Mesendoderm (in vitro differentiated cells): ENCODE results near the gene EHD3.
A peak's percentile ranks its signal among the peaks of the same experiment; 100 is the strongest.
"Not testable (repeated sequence)": the region's sequence is repeated elsewhere in the genome, so short reads cannot be mapped to it uniquely, and the experiment has no call there.

Experiments used
- DNase-seq: peaks from one replicate; pipeline ENCODE4 v3.0.0; 2013
- H2AK5ac ChIP-seq: 2 replicates; pipeline ENCODE4 v1.6.1; 2013; ENCODE audit warnings: low read length, inconsistent platforms
- H2BK120ac ChIP-seq: 2 replicates; pipeline ENCODE4 v1.6.1; 2013; ENCODE audit warnings: low read depth, mild to moderate bottlenecking, low read length, moderate library complexity, mixed read lengths
- H2BK15ac ChIP-seq: replicated peaks from 2 replicates; pipeline ENCODE4 v1.6.1; 2013; ENCODE audit warnings: low read depth, mild to moderate bottlenecking, moderate library complexity
- H2BK5ac ChIP-seq: 2 replicates; pipeline ENCODE4 v1.6.1; 2013; ENCODE audit warnings: low read length, inconsistent platforms
- H3K18ac ChIP-seq: 2 replicates; pipeline ENCODE4 v1.6.1; 2013; ENCODE audit warnings: mild to moderate bottlenecking, low read length, mixed read lengths
- H3K23ac ChIP-seq: one replicate; pipeline ENCODE4 v1.6.1; 2013; ENCODE audit warnings: low read length
- H3K27ac ChIP-seq: 2 replicates; pipeline ENCODE4 v1.5.1; 2013; ENCODE audit warnings: low read depth, mild to moderate bottlenecking, inconsistent platforms, low read length, moderate library complexity
- H3K27me3 ChIP-seq: 2 replicates; pipeline ENCODE4 v1.6.1; 2013; ENCODE audit warnings: low read length, control low read depth, mild to moderate bottlenecking, inconsistent platforms; ENCODE audit not compliant: insufficient read depth, poor library complexity
- H3K36me3 ChIP-seq: 2 replicates; pipeline ENCODE4 v1.6.1; 2013; ENCODE audit warnings: low read length, inconsistent platforms; ENCODE audit not compliant: control insufficient read depth, insufficient read depth
- H3K4ac ChIP-seq: one replicate; pipeline ENCODE4 v1.6.1; 2013; ENCODE audit warnings: low read depth, mild to moderate bottlenecking, low read length, moderate library complexity
- H3K4me1 ChIP-seq: 2 replicates; pipeline ENCODE4 v1.6.1; 2013; ENCODE audit warnings: low read depth, low read length, inconsistent platforms; ENCODE audit not compliant: control insufficient read depth
- H3K4me2 ChIP-seq: 2 replicates; pipeline ENCODE4 v1.6.1; 2013; ENCODE audit warnings: low read length
- H3K4me3 ChIP-seq: 2 replicates; pipeline ENCODE4 v1.5.1; 2013; ENCODE audit warnings: mild to moderate bottlenecking, low read length
- H3K56ac ChIP-seq: one replicate; pipeline ENCODE4 v1.6.1; 2013; ENCODE audit warnings: low read length
- H3K79me1 ChIP-seq: 2 replicates; pipeline ENCODE4 v1.6.1; 2013; ENCODE audit warnings: low read length, inconsistent platforms
- H3K79me2 ChIP-seq: 2 replicates; pipeline ENCODE4 v1.6.1; 2013; ENCODE audit warnings: mild to moderate bottlenecking, low read length; ENCODE audit not compliant: control insufficient read depth, insufficient read depth
- H3K9ac ChIP-seq: 2 replicates; pipeline ENCODE4 v1.6.1; 2013; ENCODE audit warnings: low read length, inconsistent platforms
- H4K5ac ChIP-seq: one replicate; pipeline ENCODE4 v1.6.1; 2013; ENCODE audit warnings: low read length
- H4K8ac ChIP-seq: one replicate; pipeline ENCODE4 v1.6.1; 2013; ENCODE audit warnings: low read depth, mild to moderate bottlenecking, control low read depth, low read length, moderate library complexity
- WGBS: extraction: QIAGEN DNeasy Blood & Tissue Kit; methylation state at CpG from one replicate; pipeline ENCODE4 v1.1.7; 2013; ENCODE audit warnings: low lambda C conversion rate, missing lambda C conversion rate; ENCODE audit not compliant: insufficient coverage; ENCODE audit errors: extremely low coverage; 5-methylcytosine and 5-hydroxymethylcytosine counted together

EHD3 gene

DNA sequence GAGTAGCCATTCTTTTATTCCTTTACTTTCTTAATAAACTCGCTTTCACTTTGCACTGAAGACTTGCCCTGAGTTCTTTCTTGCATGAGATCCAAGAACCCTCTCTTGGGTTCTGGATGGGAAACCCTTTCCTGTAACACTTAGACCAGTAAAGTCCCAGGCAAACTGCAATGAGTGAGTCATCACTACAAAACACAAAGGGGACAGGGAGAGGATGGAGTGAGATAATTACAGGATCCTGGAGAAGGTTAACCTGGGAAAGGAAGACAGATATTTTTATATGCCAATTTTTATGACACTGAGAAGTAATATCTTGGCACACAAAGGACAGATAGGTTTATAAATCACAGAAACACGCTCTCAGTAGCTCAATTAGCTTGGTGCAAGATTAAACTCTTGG is 48.7 kb downstream of the EHD3 start:
- no CpG with 5 or more reads among the region's 2 CpGs for WGBS
- DNase-seq, result no peak
- H2BK5ac ChIP-seq, result no peak overlapping the region
- H3K4me3 ChIP-seq, result no peak overlapping the region
- H3K36me3 ChIP-seq, result no peaks in the 10 kb centered on the region
- no peak overlapping the region for H4K5ac ChIP-seq
- H3K79me1 ChIP-seq, result no peaks in the 10 kb centered on the region
- no peak overlapping the region for H2BK15ac ChIP-seq
- H3K56ac ChIP-seq, result no peak overlapping the region
- no peak overlapping the region for H2BK120ac ChIP-seq
- H3K27me3 ChIP-seq, result no peaks in the 10 kb centered on the region
- peaks cover 4% of the 10 kb centered on the region for H3K4me1 ChIP-seq
- no peak overlapping the region for H3K23ac ChIP-seq
- no peak overlapping the region for H3K4ac ChIP-seq
- H2AK5ac ChIP-seq, result no peak overlapping the region
- H3K18ac ChIP-seq, result no peak overlapping the region
- no peak overlapping the region for H4K8ac ChIP-seq
- no peak overlapping the region for H3K4me2 ChIP-seq
- H3K27ac ChIP-seq, result no peak overlapping the region
- no peak overlapping the region for H3K9ac ChIP-seq
- no peaks in the 10 kb centered on the region for H3K79me2 ChIP-seq

GRCh38 chr2:31283193-31283919 is 49.4 kb downstream of the EHD3 start:
- not testable (repeated sequence) for H3K4me3 ChIP-seq, H3K56ac ChIP-seq, H4K8ac ChIP-seq, H3K27me3 ChIP-seq, H2BK15ac ChIP-seq, DNase-seq, H2BK5ac ChIP-seq, H3K36me3 ChIP-seq, H2AK5ac ChIP-seq, H3K4ac ChIP-seq, H3K18ac ChIP-seq, H3K79me2 ChIP-seq, H3K9ac ChIP-seq, H4K5ac ChIP-seq, H3K23ac ChIP-seq, H3K4me1 ChIP-seq, H3K79me1 ChIP-seq, H3K27ac ChIP-seq, H2BK120ac ChIP-seq, H3K4me2 ChIP-seq
- no CpG with 5 or more reads among the region's 7 CpGs for WGBS

- Histone ChIP-seq H2BK15ac (no peak overlapping the region), H3K27ac (no peak overlapping the region), H3K4ac (no peak overlapping the region), H3K4me1 (peaks cover 4% of the 10 kb centered on the region), H2BK120ac (no peak overlapping the region), H3K18ac (no peak overlapping the region), H3K23ac (no peak overlapping the region), H2AK5ac (no peak overlapping the region), H3K4me3 (no peak overlapping the region), H3K79me2 (no peaks in the 10 kb centered on the region), H4K5ac (no peak overlapping the region), H3K9ac (no peak overlapping the region), H3K56ac (no peak overlapping the region), H3K79me1 (no peaks in the 10 kb centered on the region), H2BK5ac (no peak overlapping the region), H3K36me3 (no peaks in the 10 kb centered on the region), H3K27me3 (no peaks in the 10 kb centered on the region), H4K8ac (no peak overlapping the region), H3K4me2 (no peak overlapping the region)
- WGBS, result no CpG with 5 or more reads among the region's 2 CpGs
- DNase-seq, result peak; percentile 41
These were observed 50.2 kb downstream of the EHD3 start for GRCh38 chr2:31284107-31284506.

DNA sequence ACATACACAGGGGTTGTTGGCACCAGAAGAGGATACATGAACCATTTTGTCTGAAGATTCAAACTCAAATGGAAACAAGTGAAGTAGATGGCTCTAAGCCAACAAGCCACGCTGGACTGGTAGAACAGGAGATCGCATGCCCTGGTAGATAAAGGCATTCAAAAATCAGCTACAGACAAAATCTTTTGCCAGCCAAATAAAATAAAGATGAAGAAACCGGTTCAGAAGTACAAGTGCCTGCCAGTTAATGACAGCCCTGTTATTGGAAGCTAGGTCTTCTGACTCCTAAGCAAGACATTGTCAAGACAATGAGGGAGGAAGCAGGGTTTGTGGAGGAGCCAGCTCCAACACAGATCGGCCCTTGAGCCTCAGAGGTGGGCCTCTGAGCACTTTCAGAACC is 52.3 kb downstream of the EHD3 start:
- no peak overlapping the region for H3K4me3 ChIP-seq
- no peak for DNase-seq
- no peaks in the 10 kb centered on the region for H3K79me2 ChIP-seq
- H3K4me2 ChIP-seq, result no peak overlapping the region
- H3K4ac ChIP-seq, result no peak overlapping the region
- H3K27me3 ChIP-seq, result no peaks in the 10 kb centered on the region
- no peak overlapping the region for H3K9ac ChIP-seq
- no peak overlapping the region for H3K23ac ChIP-seq
- no peak overlapping the region for H2BK5ac ChIP-seq
- H4K5ac ChIP-seq, result no peak overlapping the region
- no peak overlapping the region for H3K18ac ChIP-seq
- no peak overlapping the region for H2AK5ac ChIP-seq
- no peak overlapping the region for H3K27ac ChIP-seq
- no CpG with 5 or more reads among the region's 4 CpGs for WGBS
- no peak overlapping the region for H2BK120ac ChIP-seq
- H4K8ac ChIP-seq, result no peak overlapping the region
- H3K36me3 ChIP-seq, result no peaks in the 10 kb centered on the region
- peaks cover 4% of the 10 kb centered on the region for H3K4me1 ChIP-seq
- no peaks in the 10 kb centered on the region for H3K79me1 ChIP-seq
- H2BK15ac ChIP-seq, result no peak overlapping the region
- peak overlapping the region; percentile 0 for H3K56ac ChIP-seq

DNA sequence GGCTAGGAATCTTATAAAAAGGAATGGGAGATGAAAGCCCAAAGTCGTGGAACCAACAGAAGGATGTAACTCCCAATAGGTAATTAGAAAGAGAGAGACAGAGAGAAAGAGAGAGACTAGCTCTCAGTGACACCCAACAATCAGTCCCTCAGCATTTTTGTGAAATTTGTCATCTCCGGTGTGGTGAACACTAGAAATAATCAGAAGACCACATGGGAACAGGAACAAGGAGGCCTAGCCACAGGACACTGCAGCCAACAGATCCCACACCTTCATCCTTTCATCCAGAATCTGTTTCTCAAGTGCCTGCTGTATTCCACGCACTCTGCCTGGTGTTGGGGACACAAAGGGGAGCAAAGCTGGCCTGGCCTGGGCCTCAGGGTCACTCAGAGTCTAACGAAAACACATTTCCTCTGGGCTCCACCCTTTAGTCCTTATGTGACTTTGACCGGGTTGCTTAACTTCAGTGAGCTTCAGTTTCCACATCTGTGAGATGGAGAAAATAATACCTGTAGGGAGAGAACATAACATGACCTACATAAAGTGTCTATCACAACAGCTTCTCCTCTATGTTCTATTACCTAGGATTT is 53.1 kb downstream of the EHD3 start:
- DNase-seq, result peak; percentile 33
- Histone ChIP-seq H4K5ac (no peak overlapping the region), H2BK120ac (no peak overlapping the region), H3K4ac (no peak overlapping the region), H3K23ac (no peak overlapping the region), H3K27ac (no peak overlapping the region), H3K27me3 (no peaks in the 10 kb centered on the region), H3K9ac (no peak overlapping the region), H2BK5ac (peak overlapping the region; percentile 85), H3K4me2 (no peak overlapping the region), H2BK15ac (no peak overlapping the region), H3K36me3 (no peaks in the 10 kb centered on the region), H3K18ac (peak overlapping the region; percentile 36), H3K79me2 (no peaks in the 10 kb centered on the region), H3K79me1 (no peaks in the 10 kb centered on the region), H3K56ac (peak overlapping the region; percentile 68), H2AK5ac (peak overlapping the region; percentile 81), H3K4me3 (no peak overlapping the region), H3K4me1 (peaks cover 4% of the 10 kb centered on the region), H4K8ac (no peak overlapping the region)
- whole genome bisulfite sequencing, result no CpG with 5 or more reads among the region's 5 CpGs

DNA sequence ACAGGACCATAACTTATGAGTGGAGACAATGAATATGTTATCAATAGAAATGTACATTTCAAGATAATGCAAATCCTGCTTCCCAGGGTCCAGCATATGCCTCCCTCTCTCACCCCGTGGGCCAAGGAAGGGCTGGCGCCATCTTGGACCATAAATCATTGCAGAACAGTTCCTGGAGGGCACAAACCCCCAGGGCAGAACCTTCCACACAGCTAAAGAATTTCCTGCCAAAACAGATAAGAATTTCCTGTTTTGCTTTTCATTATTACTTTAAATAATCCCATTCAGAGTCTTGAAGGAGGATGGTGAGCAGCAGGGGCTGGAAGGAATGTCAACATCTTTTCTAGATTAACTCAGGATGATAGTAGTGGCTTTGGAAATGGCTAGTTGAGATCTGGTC is 53.7 kb downstream of the EHD3 start:
- Histone ChIP-seq H3K36me3 (no peaks in the 10 kb centered on the region), H3K9ac (no peak overlapping the region), H2BK120ac (no peak overlapping the region), H3K4me3 (no peak overlapping the region), H3K56ac (no peak overlapping the region), H2AK5ac (no peak overlapping the region), H3K27ac (no peak overlapping the region), H3K4me1 (peaks cover 4% of the 10 kb centered on the region), H4K8ac (no peak overlapping the region), H2BK5ac (no peak overlapping the region), H2BK15ac (no peak overlapping the region), H3K18ac (no peak overlapping the region), H3K4me2 (no peak overlapping the region), H3K79me1 (no peaks in the 10 kb centered on the region), H3K4ac (no peak overlapping the region), H4K5ac (no peak overlapping the region), H3K23ac (no peak overlapping the region), H3K27me3 (no peaks in the 10 kb centered on the region), H3K79me2 (no peaks in the 10 kb centered on the region)
- DNase-seq, result peak; percentile 60
- no CpG with 5 or more reads among the region's 2 CpGs for WGBS
